Left lung (tissue), 10 donors: ENCODE data around the gene MSX2. TPM values are rescaled to one million over a fixed set of nuclear protein-coding genes. Genes with fewer than 3 reads are reported as not detected.
A peak's percentile ranks its signal among the peaks of the same experiment; 100 is the strongest.
"Not testable (repeated sequence)": the region's sequence is repeated elsewhere in the genome, so short reads cannot be mapped to it uniquely, and the experiment has no call there.

Experiments used
- ATAC-seq: fragments of 200-7000 bp; cut with Tn5 transposase; one replicate; pipeline ENCODE4 v1.9.1; 2020; ENCODE audit warnings: moderate library complexity
- DNase-seq, 4 donors: peaks; one replicate each; pipeline ENCODE4 v3.0.0-alpha.2; 2013 to 2020
- H3K27ac ChIP-seq, 2 donors: fragments of 200-600 bp; sonication (generic) in 1 of 2; one replicate each; pipeline versions ENCODE4 v1.5.0 to v1.8.0; 2020 to 2021
- H3K27me3 ChIP-seq, 2 donors: fragments of 200-600 bp; sonication (generic) in 1 of 2; one replicate each; pipeline versions ENCODE4 v1.5.0 to v1.8.0; 2020 to 2021
- H3K36me3 ChIP-seq, 2 donors: fragments of 200-600 bp; sonication (generic) in 1 of 2; one replicate each; pipeline versions ENCODE4 v1.5.0 to v1.8.0; 2020 to 2021
- H3K4me1 ChIP-seq, 2 donors: fragments of 200-600 bp; one replicate each; pipeline ENCODE4 v1.8.0; 2021
- H3K4me3 ChIP-seq, 2 donors: fragments of 200-600 bp; sonication (generic) in 1 of 2; one replicate each; pipeline versions ENCODE4 v1.5.0 to v1.8.0; 2020 to 2021; ENCODE audit warnings: mild to moderate bottlenecking in 1 of 2
- H3K9me3 ChIP-seq, 2 donors: fragments of 200-600 bp; sonication (generic) in 1 of 2; one replicate each; pipeline versions ENCODE4 v1.5.0 to v1.8.0; 2020 to 2021
- CTCF ChIP-seq, 2 donors: fragments of 200-600 bp; sonication (generic) in 1 of 2; IDR thresholded peaks; one replicate each; pipeline versions ENCODE4 v1.5.0 to v1.8.0; 2021; ENCODE audit warnings: antibody characterized with exemption in 2 of 2
- intact Hi-C, 2 donors: fragments of 100-400 bp; cut with DNase I; formaldehyde crosslinking; loops; one replicate each; pipeline versions ENCODE4 v1.11.2 to v1.14.2; 2022
- polyA plus RNA-seq, 6 donors: library from polyadenylated mRNA; unstranded; fragments of 120-200 nt; gene quantifications; one replicate each; pipeline ENCODE4 v1.2.1, GENCODE V29; 2013; ENCODE audit not compliant: insufficient read length in 6 of 6
- total RNA-seq, 2 donors: library from RNA; stranded (reverse); fragmentation: NEBNext Ultra II Directional; extraction: Animal tissue kit (Norgen Biotek cat#: 25700); gene quantifications; one replicate each; pipeline ENCODE4 v1.2.1, GENCODE V29; 2021
- donor health status: DM: no; HTN: yes; CAD: no.
- donor health status: DM: no; HTN: no; CAD: no.

MSX2 gene
- total and polyA plus RNA-seq, 8 donors: 0.70 to 2.2 (median 1.3) TPM

GRCh38 chr5:174751154-174752000 is 27.0 kb downstream of the MSX2 start:
- Histone ChIP-seq H3K9me3 (no peaks in the 10 kb centered on the region), H3K27me3 (peaks cover 29 to 79% of the 10 kb centered on the region in 2 donors), H3K27ac (no peak overlapping the region), H3K4me3 (peak overlapping the region; percentile 15 to 17), H3K36me3 (no peaks in the 10 kb centered on the region), H3K4me1 (no peaks in the 10 kb centered on the region)
- TF ChIP-seq CTCF (IDR thresholded peaks at IDR 0.05): no peak
- DNase-seq (peak in 2 of 4 donors; percentile 39 to 75), ATAC-seq (no peak)
- intact Hi-C loops: no loop called here

- H3K36me3 ChIP-seq: no peaks in the 10 kb centered on the region
- H3K27ac ChIP-seq: no peak overlapping the region
- H3K27me3 ChIP-seq: peaks cover 29 to 73% of the 10 kb centered on the region in 2 donors
- TF ChIP-seq CTCF (IDR thresholded peaks at IDR 0.05): no peak
- H3K4me3 ChIP-seq: no peak overlapping the region
- DNase-seq: no peak
- ATAC-seq: no peak
- H3K4me1 ChIP-seq: no peaks in the 10 kb centered on the region
- no peaks in the 10 kb centered on the region for H3K9me3 ChIP-seq
- intact Hi-C loops: no loop called here
Measured at GRCh38 chr5:174752121-174752520, 27.7 kb downstream of the MSX2 start.

GRCh38 chr5:174755106-174755505 is 30.7 kb downstream of the MSX2 start:
- Histone ChIP-seq H3K27me3 (peaks cover 21 to 45% of the 10 kb centered on the region in 2 donors), H3K4me3 (no peak overlapping the region), H3K36me3 (no peaks in the 10 kb centered on the region), H3K27ac (no peak overlapping the region), H3K4me1 (no peaks in the 10 kb centered on the region), H3K9me3 (no peaks in the 10 kb centered on the region)
- DNase-seq: no peak
- no peak for ATAC-seq
- intact Hi-C loops: no loop called here
- TF ChIP-seq CTCF (IDR thresholded peaks at IDR 0.05): peak in 1 of 2 donors; percentile 17

- no peaks in the 10 kb centered on the region for H3K9me3 ChIP-seq
- DNase-seq (no peak), ATAC-seq (no peak)
- H3K27me3 ChIP-seq: peaks cover 0 to 11% of the 10 kb centered on the region in 2 donors
- H3K27ac ChIP-seq: no peak overlapping the region
- no peaks in the 10 kb centered on the region for H3K4me1 ChIP-seq
- no peaks in the 10 kb centered on the region for H3K36me3 ChIP-seq
- no peak for TF ChIP-seq CTCF (IDR thresholded peaks at IDR 0.05)
- intact Hi-C loops: no loop called here
- no peak overlapping the region for H3K4me3 ChIP-seq
Measured at GRCh38 chr5:174759091-174759490, 34.7 kb downstream of the MSX2 start.

GRCh38 chr5:174760721-174761120 is 36.3 kb downstream of the MSX2 start:
- no peak for TF ChIP-seq CTCF (IDR thresholded peaks at IDR 0.05)
- no peak for ATAC-seq
- Histone ChIP-seq H3K36me3 (no peaks in the 10 kb centered on the region), H3K9me3 (no peaks in the 10 kb centered on the region), H3K27me3 (peaks cover 0 to 5% of the 10 kb centered on the region in 2 donors), H3K27ac (no peak overlapping the region), H3K4me1 (no peaks in the 10 kb centered on the region), H3K4me3 (no peak overlapping the region)
- no peak for DNase-seq
- intact Hi-C loops: no loop called here

GRCh38 chr5:174761341-174761740 is 37.0 kb downstream of the MSX2 start:
- DNase-seq, ATAC-seq, H3K4me3 ChIP-seq, H3K4me1 ChIP-seq, H3K27me3 ChIP-seq, H3K36me3 ChIP-seq, intact Hi-C loops, H3K9me3 ChIP-seq, H3K27ac ChIP-seq: not testable (repeated sequence)
